Liver (tissue), 9 donors: ENCODE data around the gene SH3BP2. TPM values are rescaled to one million over a fixed set of nuclear protein-coding genes. Genes with fewer than 3 reads are reported as not detected.
A peak's percentile ranks its signal among the peaks of the same experiment; 100 is the strongest.

Experiments
- DNase-seq: peaks from one replicate; pipeline ENCODE4 v3.0.0-alpha.2; 2017; ENCODE audit warnings: low spot score
- H3K27ac ChIP-seq, 2 donors: one replicate each; pipeline ENCODE4 v1.7.0; 2013; ENCODE audit warnings: inconsistent platforms in 2 of 2, low read length in 2 of 2, control low read depth in 1 of 2, low read depth in 1 of 2, mild to moderate bottlenecking in 1 of 2
- H3K27me3 ChIP-seq, 4 donors: one replicate each; pipeline versions ENCODE4 v1.6.1 to v1.7.0; 2013; ENCODE audit warnings: low read length in 3 of 4, inconsistent platforms in 1 of 4, mild to moderate bottlenecking in 1 of 4, moderate library complexity in 1 of 4; ENCODE audit not compliant: control insufficient read depth in 4 of 4, insufficient read depth in 4 of 4
- H3K36me3 ChIP-seq, 4 donors: one replicate each; pipeline versions ENCODE4 v1.6.1 to v1.7.0; 2013; ENCODE audit warnings: low read length in 3 of 4, mild to moderate bottlenecking in 3 of 4, low read depth in 1 of 4, moderate library complexity in 1 of 4; ENCODE audit not compliant: control insufficient read depth in 4 of 4, insufficient read depth in 3 of 4
- H3K4me1 ChIP-seq, 4 donors: one replicate each; pipeline versions ENCODE4 v1.6.1 to v1.7.0; 2013; ENCODE audit warnings: low read length in 3 of 4, mild to moderate bottlenecking in 3 of 4, moderate library complexity in 1 of 4; ENCODE audit not compliant: control insufficient read depth in 4 of 4, insufficient read depth in 4 of 4
- H3K4me3 ChIP-seq, 3 donors: one replicate each; pipeline versions ENCODE4 v1.6.1 to v1.7.0; 2013; ENCODE audit warnings: low read length in 3 of 3, control low read depth in 1 of 3, low read depth in 1 of 3, mild to moderate bottlenecking in 1 of 3
- H3K9ac ChIP-seq, 2 donors: one replicate each; pipeline ENCODE4 v1.7.0; 2013; ENCODE audit warnings: low read length in 2 of 2, mild to moderate bottlenecking in 2 of 2, moderate library complexity in 2 of 2, control low read depth in 1 of 2, low read depth in 1 of 2
- H3K9me3 ChIP-seq, 4 donors: one replicate each; pipeline versions ENCODE4 v1.6.1 to v1.7.0; 2013; ENCODE audit warnings: low read length in 3 of 4; ENCODE audit not compliant: control insufficient read depth in 4 of 4
- ATF3 ChIP-seq: IDR thresholded peaks from 2 replicates; pipeline ENCODE4 v1.6.1; 2016; ENCODE audit warnings: antibody characterized with exemption
- EGR1 ChIP-seq, 2 donors: IDR thresholded peaks; 2 replicates each; pipeline ENCODE4 v1.6.1; 2016 to 2018; ENCODE audit warnings: antibody characterized with exemption in 2 of 2, low read depth in 2 of 2
- FOXA1 ChIP-seq: IDR thresholded peaks from 2 replicates; pipeline ENCODE4 v1.6.1; 2016; ENCODE audit warnings: antibody characterized with exemption
- HNF4A ChIP-seq, 2 donors: conservative IDR thresholded peaks; 2 replicates each; pipeline ENCODE4 v1.6.1; 2016; ENCODE audit warnings: antibody characterized with exemption in 2 of 2, mild to moderate bottlenecking in 2 of 2
- HNF4G ChIP-seq: IDR thresholded peaks from 2 replicates; pipeline ENCODE4 v1.6.1; 2016; ENCODE audit warnings: antibody characterized with exemption
- JUND ChIP-seq, 2 donors: IDR thresholded peaks; 2 replicates each; pipeline ENCODE4 v1.6.1; 2016; ENCODE audit warnings: antibody characterized with exemption in 2 of 2
- MAX ChIP-seq: IDR thresholded peaks from 2 replicates; pipeline ENCODE4 v1.6.1; 2016; ENCODE audit warnings: antibody characterized with exemption
- NR2F2 ChIP-seq: IDR thresholded peaks from 2 replicates; pipeline ENCODE4 v1.6.1; 2016; ENCODE audit warnings: antibody characterized with exemption
- RAD21 ChIP-seq, 2 donors: IDR thresholded peaks; 2 replicates each; pipeline ENCODE4 v1.6.1; 2016; ENCODE audit warnings: antibody characterized with exemption in 2 of 2, mild to moderate bottlenecking in 2 of 2
- REST ChIP-seq: IDR thresholded peaks from 2 replicates; pipeline ENCODE4 v1.6.1; 2016; ENCODE audit warnings: antibody characterized with exemption, mild to moderate bottlenecking
- RXRA ChIP-seq, 2 donors: IDR thresholded peaks; 2 replicates each; pipeline ENCODE4 v1.6.1; 2017 to 2018; ENCODE audit warnings: antibody characterized with exemption in 2 of 2, mild to moderate bottlenecking in 1 of 2
- SP1 ChIP-seq: IDR thresholded peaks from 2 replicates; pipeline ENCODE4 v1.6.1; 2018; ENCODE audit warnings: antibody characterized with exemption, mild to moderate bottlenecking
- TAF1 ChIP-seq: conservative IDR thresholded peaks from 2 replicates; pipeline ENCODE4 v1.6.1; 2016; ENCODE audit warnings: antibody characterized with exemption, mild to moderate bottlenecking
- YY1 ChIP-seq: IDR thresholded peaks from 2 replicates; pipeline ENCODE4 v1.6.1; 2016; ENCODE audit warnings: antibody characterized with exemption, mild to moderate bottlenecking
- WGBS: extraction: QIAGEN DNeasy Blood & Tissue Kit; methylation state at CpG from one replicate; pipeline ENCODE4 v1.1.7; 2013; 5-methylcytosine and 5-hydroxymethylcytosine counted together
- polyA plus RNA-seq, 2 donors: library from polyadenylated mRNA; stranded (reverse) in 1 of 2; unstranded in 1 of 2; fragments of 200-250 nt in 1 of 2; fragments of >200 nt in 1 of 2; fragmentation: Nextera tagmentation in 1 of 2; extraction: Ambion mirVana in 1 of 2; gene quantifications; one replicate each; pipeline versions ENCODE4 v1.2.1 to v1.2.3, GENCODE V29; 2013 to 2015
- total RNA-seq, 2 donors: library from RNA; depleted of rRNA; stranded (reverse); fragments of >200 nt; gene quantifications; one replicate each; pipeline ENCODE4 v1.2.3, GENCODE V29; 2014
- donor health status: healthy.
- donor health status: healthy.
- donor health status: healthy.
- donor health status: healthy.
- donor health status: healthy.

SH3BP2 gene
- total and polyA plus RNA-seq, 4 donors: 17.9 to 80.2 (median 38.5) TPM

- TF ChIP-seq REST: no peak
- TF ChIP-seq JUND (IDR thresholded peaks at IDR 0.05): no peak
- no peak for TF ChIP-seq RAD21 (IDR thresholded peaks at IDR 0.05)
Measured at GRCh38 chr4:2865196-2865780, 72.4 kb downstream of the SH3BP2 start (continued).

- no peaks in the 10 kb centered on the region for H3K36me3 ChIP-seq
- peaks cover 19 to 69% (median 55%) of the 10 kb centered on the region in 4 donors for H3K4me1 ChIP-seq
- DNase-seq: no peak
- H3K27me3 ChIP-seq: no peaks in the 10 kb centered on the region
- H3K27ac ChIP-seq: peak overlapping the region; percentile 44 to 75
- H3K9ac ChIP-seq: no peak overlapping the region
- H3K4me3 ChIP-seq: no peak overlapping the region
- TF ChIP-seq EGR1 (IDR thresholded peaks at IDR 0.05; ENCODE audit: low read depth in 2 of 2) (no peak), SP1 (peak; percentile 51), REST (peak; percentile 33), YY1 (peak; percentile 60), TAF1 (no peak), RAD21 (IDR thresholded peaks at IDR 0.05) (peak; percentile 9 to 32), NR2F2 (peak; percentile 9), FOXA1 (no peak), MAX (no peak), HNF4A (conservative IDR thresholded peaks at IDR 0.05) (peak; percentile 78 to 83), HNF4G (peak; percentile 32), ATF3 (no peak), RXRA (IDR thresholded peaks at IDR 0.05) (peak; percentile 85 to 92)
- 36% methylated on average over 10 of the region's 10 CpGs for WGBS
- H3K9me3 ChIP-seq: no peaks in the 10 kb centered on the region
Measured at GRCh38 chr4:2866160-2866861, 73.4 kb downstream of the SH3BP2 start.
